GM12872 (cell line): Measurements from ENCODE around the gene AKT1S1.

Source experiments
- CTCF ChIP-seq: IDR thresholded peaks from 3 replicates; pipeline ENCODE4 v1.5.1; 2011; ENCODE audit warnings: low read depth, mild to moderate bottlenecking, low read length, moderate library complexity; ENCODE audit not compliant: insufficient read depth

AKT1S1 gene

GRCh38 chr19:49869484-49870308 lies 7.5 kb downstream of the AKT1S1 start:
- no peak for TF ChIP-seq CTCF

DNA sequence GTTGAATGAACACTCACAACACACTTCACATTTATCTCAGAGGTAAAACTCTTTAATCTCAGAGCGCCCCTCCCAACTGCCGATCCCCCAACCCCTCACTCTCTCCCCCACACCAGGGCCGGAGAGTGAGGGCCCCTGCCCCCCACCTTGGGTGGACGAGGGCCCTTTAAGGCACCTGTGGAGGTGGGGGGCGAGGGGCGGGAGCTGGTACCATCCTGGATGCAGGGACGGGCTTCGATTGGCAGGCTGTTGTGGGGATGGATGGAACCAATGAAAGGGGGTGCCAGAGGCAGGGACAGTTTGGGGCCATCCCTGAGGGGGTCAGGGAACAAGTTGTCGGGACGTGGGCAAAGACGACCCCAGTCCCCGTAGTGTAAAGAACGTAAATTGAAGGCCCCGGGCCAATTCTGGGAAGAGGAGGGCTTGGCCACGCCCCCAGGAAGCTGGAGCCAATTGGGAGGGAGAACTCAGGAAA lies 8.1 kb downstream of the AKT1S1 start:
- no peak for TF ChIP-seq CTCF

DNA sequence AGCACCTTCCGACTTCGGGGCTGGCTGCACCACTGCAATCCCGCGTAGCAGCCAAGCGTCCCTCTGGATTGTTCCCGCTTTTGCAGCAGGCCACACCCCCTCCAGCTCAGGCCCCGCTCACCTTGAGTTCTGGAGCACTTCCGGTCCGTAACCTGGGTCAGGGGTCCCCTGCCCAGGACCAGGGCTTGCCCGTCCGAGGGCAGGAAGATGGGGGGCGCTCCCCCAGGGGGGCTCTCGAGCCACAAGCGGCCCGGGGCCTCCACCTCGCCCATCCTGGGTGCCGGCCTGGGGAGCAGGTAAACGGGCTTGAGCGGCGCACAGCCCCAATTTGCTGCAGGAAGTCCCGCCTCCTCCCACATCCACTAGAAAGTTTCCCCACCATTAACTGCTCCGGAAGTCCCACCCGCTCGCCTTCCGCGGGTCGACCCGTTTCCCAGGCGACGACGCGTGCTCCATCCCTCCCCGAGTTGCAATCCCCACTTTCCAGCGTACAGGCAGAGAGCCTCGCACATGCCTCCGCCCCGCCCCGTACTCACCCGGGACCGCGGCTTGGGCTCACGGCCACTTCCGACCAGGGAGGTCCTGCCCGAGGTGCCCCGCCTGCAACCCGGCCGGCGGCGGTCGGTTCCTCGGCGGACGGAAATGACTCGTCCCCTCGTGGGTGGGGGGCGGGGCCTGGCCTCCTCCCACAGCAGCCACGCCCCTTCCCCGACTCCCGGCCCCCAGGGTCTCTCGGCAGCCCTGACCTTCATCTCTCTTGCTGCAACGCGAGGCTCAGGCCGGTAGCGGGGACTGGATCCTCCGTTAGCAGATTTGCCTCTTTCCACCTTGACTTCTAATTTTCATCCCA lies 10.0 kb downstream of the AKT1S1 start, which contains the start of gene PNKP:
Gene PNKP (minus strand): TSS at position 644 of the 850 bp plus-strand sequence. CDS start 372 bp downstream, at position 272.
- no peak for TF ChIP-seq CTCF

GRCh38 chr19:49864890-49865289 lies 12.3 kb downstream of the AKT1S1 start:
- TF ChIP-seq CTCF = no peak

DNA sequence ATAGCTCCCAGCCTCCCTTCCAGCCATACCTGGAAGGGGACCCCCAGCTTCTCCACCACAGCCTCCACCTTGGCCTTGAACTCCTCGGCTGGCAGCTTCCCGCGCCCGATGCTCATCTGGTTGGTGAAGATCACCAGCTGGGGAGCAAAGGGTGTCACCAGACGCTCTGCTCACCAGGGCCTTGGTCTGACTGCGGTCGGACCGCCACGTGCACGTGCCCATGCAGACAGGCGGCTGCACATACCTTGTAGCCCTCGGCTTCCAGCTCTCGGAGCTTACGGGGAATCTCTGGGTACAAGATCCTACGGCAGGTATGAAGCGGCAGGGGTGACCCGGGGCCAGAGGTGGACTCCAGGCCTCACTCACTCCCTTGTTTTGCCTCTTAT lies 13.2 kb downstream of the AKT1S1 start:
- TF ChIP-seq CTCF = no peak

DNA sequence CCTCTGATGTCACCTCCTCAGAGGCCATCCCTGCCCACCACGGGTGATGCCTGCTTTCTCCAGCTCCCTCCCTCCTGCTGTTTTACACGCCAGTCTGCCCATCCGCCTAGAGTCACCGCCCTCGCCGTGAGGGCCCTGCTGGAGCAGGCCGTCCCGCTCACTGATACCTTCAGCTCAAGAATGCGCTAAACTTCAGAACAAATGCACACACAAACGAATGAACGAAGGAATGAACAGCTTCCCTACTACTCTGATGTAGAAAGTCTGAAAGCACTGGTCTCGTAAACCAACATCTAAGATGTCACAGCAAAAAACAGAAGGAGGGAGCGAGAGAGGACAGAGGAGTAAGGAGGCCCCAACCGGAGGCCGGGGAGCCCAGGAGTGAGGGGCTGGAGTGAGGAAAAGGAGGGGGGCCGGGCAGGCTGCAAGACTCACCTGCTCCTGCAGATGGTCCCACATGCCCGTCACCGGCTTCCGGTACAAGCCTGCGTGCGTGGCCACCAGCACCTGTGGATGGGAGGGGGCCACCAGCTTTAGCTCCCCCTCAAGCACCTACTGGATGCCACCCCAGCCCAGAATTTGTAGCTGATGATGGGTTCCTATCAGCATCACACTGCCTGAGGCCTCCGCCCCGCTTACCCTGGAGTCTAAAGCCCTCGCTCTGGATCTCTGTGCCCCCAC lies 13.8 kb downstream of the AKT1S1 start:
- no peak for TF ChIP-seq CTCF
